GM11168 (cell line): ENCODE data around the gene PCDHA2.
"Not testable (repeated sequence)": the region's sequence is repeated elsewhere in the genome, so short reads cannot be mapped to it uniquely, and the experiment has no call there.

Source experiments
- in situ Hi-C: fragments of 300-500 bp; cut with MboI; formaldehyde crosslinking; loops from one replicate; pipeline ENCODE4 v1.12.0; 2022; ENCODE audit warnings: low sequenced_read_pairs; ENCODE audit not compliant: unreplicated experiment

Gene PCDHA2

GRCh38 chr5:140794595-140795258 lies at the start of gene PCDHA2:
Gene PCDHA2 (plus strand): TSS chr5:140794852.
- in situ Hi-C loops = no loop called here

GRCh38 chr5:140753561-140753960 lies 41.1 kb upstream of the PCDHA2 start:
- in situ Hi-C loops = no loop called here

- in situ Hi-C loops = no loop called here
Observed at GRCh38 chr5:140764177-140764973, 30.3 kb upstream of the PCDHA2 start.

- in situ Hi-C loops = no loop called here
Observed at GRCh38 chr5:140767444-140767843, 27.2 kb upstream of the PCDHA2 start.

- in situ Hi-C loops = no loop called here
Observed at GRCh38 chr5:140780512-140780911, 14.1 kb upstream of the PCDHA2 start.

GRCh38 chr5:140785905-140786686 lies 8.6 kb upstream of the PCDHA2 start, which contains the start of gene PCDHA1:
Gene PCDHA1 (plus strand): TSS chr5:140786140.
- in situ Hi-C loops = no loop called here

- in situ Hi-C loops = not testable (repeated sequence)
Observed at GRCh38 chr5:140787422-140787821, 7.2 kb upstream of the PCDHA2 start.

- in situ Hi-C loops = not testable (repeated sequence)
Observed at GRCh38 chr5:140787849-140788504, 6.7 kb upstream of the PCDHA2 start.

GRCh38 chr5:140791089-140791488 lies 3.6 kb upstream of the PCDHA2 start:
- in situ Hi-C loops = no loop called here

GRCh38 chr5:140795259-140795641 lies 598 bp downstream of the PCDHA2 start:
- in situ Hi-C loops = no loop called here

GRCh38 chr5:140796072-140796717 lies 1.5 kb downstream of the PCDHA2 start:
- in situ Hi-C loops = not testable (repeated sequence)

- in situ Hi-C loops = no loop called here
Observed at GRCh38 chr5:140796718-140797095, 2.1 kb downstream of the PCDHA2 start.

GRCh38 chr5:140800816-140801493 lies 6.3 kb downstream of the PCDHA2 start, which contains the start of gene PCDHA3:
Gene PCDHA3 (plus strand): TSS chr5:140801057.
- in situ Hi-C loops = no loop called here

- in situ Hi-C loops = no loop called here
Observed at GRCh38 chr5:140801494-140801841, 6.8 kb downstream of the PCDHA2 start.

GRCh38 chr5:140802381-140802780 lies 7.7 kb downstream of the PCDHA2 start:
- in situ Hi-C loops = not testable (repeated sequence)

GRCh38 chr5:140802781-140803271 lies 8.2 kb downstream of the PCDHA2 start:
- in situ Hi-C loops = no loop called here

GRCh38 chr5:140806834-140807775 lies 12.5 kb downstream of the PCDHA2 start, which contains the start of gene PCDHA4:
Gene PCDHA4 (plus strand): TSS chr5:140807068.
- in situ Hi-C loops = no loop called here
